Measurements from ENCODE around the gene FCHSD2. TPM values are rescaled to one million over a fixed set of nuclear protein-coding genes. Genes with fewer than 3 reads are reported as not detected.
A peak's percentile ranks its signal among the peaks of the same experiment; 100 is the strongest.

FCHSD2 gene
- total and polyA plus RNA-seq, 2 donors (not counting 1 experiment from before 2014, with no cell fraction given) = 19.5 to 40.6 TPM

DNA sequence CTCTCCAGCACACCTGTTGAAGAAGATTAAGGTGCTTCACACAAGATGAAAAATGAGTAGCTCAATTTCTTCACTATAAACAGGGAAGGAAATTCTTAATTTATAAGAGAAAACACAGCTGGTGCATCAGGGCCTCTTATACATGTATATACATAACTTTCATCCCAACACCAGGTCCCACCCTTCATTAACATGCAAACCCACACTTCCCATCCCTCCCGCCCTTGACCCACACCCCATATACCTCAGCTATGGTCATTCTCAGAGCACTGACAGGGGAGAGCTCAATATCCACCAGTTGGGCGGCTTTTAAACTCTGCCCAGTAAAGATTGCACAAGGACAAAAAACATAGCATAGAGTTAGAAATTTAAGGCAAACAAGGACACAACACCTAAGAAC, 242.1 kb downstream of the FCHSD2 start:
- no peaks in the 10 kb centered on the region for H3K79me2 ChIP-seq (ENCODE audit: control insufficient read depth, insufficient read depth, low read length)
- no peaks in the 10 kb centered on the region for H4K20me1 ChIP-seq (ENCODE audit: control insufficient read depth, extremely low read depth, insufficient read depth, low read length)
- peaks cover 2% of the 10 kb centered on the region for H3K36me3 ChIP-seq (ENCODE audit: control insufficient read depth, insufficient read depth, low read length)
- H2AFZ ChIP-seq (ENCODE audit: low read length) = no peak overlapping the region
- TF ChIP-seq, protein P1, sequence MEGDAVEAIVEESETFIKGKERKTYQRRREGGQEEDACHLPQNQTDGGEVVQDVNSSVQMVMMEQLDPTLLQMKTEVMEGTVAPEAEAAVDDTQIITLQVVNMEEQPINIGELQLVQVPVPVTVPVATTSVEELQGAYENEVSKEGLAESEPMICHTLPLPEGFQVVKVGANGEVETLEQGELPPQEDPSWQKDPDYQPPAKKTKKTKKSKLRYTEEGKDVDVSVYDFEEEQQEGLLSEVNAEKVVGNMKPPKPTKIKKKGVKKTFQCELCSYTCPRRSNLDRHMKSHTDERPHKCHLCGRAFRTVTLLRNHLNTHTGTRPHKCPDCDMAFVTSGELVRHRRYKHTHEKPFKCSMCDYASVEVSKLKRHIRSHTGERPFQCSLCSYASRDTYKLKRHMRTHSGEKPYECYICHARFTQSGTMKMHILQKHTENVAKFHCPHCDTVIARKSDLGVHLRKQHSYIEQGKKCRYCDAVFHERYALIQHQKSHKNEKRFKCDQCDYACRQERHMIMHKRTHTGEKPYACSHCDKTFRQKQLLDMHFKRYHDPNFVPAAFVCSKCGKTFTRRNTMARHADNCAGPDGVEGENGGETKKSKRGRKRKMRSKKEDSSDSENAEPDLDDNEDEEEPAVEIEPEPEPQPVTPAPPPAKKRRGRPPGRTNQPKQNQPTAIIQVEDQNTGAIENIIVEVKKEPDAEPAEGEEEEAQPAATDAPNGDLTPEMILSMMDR (conservative IDR thresholded peaks at IDR 0.05 in 1 of 2, IDR thresholded peaks at IDR 0.05 in 1 of 2; ENCODE audit: low read depth in 1 of 2, low read length in 2 of 2) = no peak
- no peak for TF ChIP-seq EZH2 (IDR thresholded peaks at IDR 0.05; ENCODE audit: low read length, missing control alignments)
- no peak overlapping the region for H3K27ac ChIP-seq (ENCODE audit: insufficient read depth, low read length)
- no peaks in the 10 kb centered on the region for H3K27me3 ChIP-seq (ENCODE audit: control insufficient read depth, insufficient read depth, low read length)
- no peak overlapping the region for H3K4me2 ChIP-seq (ENCODE audit: extremely low read depth, insufficient read depth, low read length)
- no peak overlapping the region for H3K4me3 ChIP-seq (replicated peaks in 1 of 4; ENCODE audit: control extremely low read depth in 1 of 4, insufficient read depth in 1 of 4, low read depth in 3 of 4, low read length in 4 of 4)
- no peaks in the 10 kb centered on the region for H3K9me3 ChIP-seq (ENCODE audit: control insufficient read depth, insufficient read depth, low read depth, low read length)
- H3K9ac ChIP-seq (ENCODE audit: insufficient read depth, low read length) = no peak overlapping the region
- H3K4me1 ChIP-seq (ENCODE audit: control insufficient read depth, extremely low read depth, insufficient read depth, low read length) = no peaks in the 10 kb centered on the region
- no peak for DNase-seq (ENCODE audit: low read depth in 2 of 2)

DNA sequence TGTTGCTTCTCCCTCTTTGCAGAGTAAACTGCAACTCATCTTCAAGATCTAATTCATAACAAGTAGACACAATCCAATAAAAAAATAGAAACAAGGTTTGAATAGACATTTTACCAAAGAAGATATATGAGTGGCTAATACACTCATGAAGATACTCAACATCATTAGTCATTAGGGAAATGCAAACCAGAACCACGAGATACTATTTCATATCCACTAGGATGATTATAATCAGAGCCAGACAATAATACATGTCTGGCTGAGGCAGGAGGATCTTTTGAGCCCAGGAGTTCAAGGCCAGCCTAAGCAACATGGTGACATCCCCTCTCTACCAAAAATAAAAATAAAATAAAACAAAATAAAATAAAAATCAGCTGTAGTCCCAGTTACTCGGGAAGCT, 242.9 kb downstream of the FCHSD2 start:
- Histone ChIP-seq H2AFZ (ENCODE audit: low read length) (no peak overlapping the region), H3K27ac (ENCODE audit: insufficient read depth, low read length) (no peak overlapping the region), H3K4me3 (replicated peaks in 1 of 4; ENCODE audit: control extremely low read depth in 1 of 4, insufficient read depth in 1 of 4, low read depth in 3 of 4, low read length in 4 of 4) (no peak overlapping the region), H3K36me3 (ENCODE audit: control insufficient read depth, insufficient read depth, low read length) (peaks cover 2% of the 10 kb centered on the region), H3K4me1 (ENCODE audit: control insufficient read depth, extremely low read depth, insufficient read depth, low read length) (no peaks in the 10 kb centered on the region), H3K4me2 (ENCODE audit: extremely low read depth, insufficient read depth, low read length) (no peak overlapping the region), H3K9me3 (ENCODE audit: control insufficient read depth, insufficient read depth, low read depth, low read length) (no peaks in the 10 kb centered on the region), H3K9ac (ENCODE audit: insufficient read depth, low read length) (no peak overlapping the region), H4K20me1 (ENCODE audit: control insufficient read depth, extremely low read depth, insufficient read depth, low read length) (no peaks in the 10 kb centered on the region), H3K79me2 (ENCODE audit: control insufficient read depth, insufficient read depth, low read length) (no peaks in the 10 kb centered on the region), H3K27me3 (ENCODE audit: control insufficient read depth, insufficient read depth, low read length) (no peaks in the 10 kb centered on the region)
- peak in 1 of 2 donors; percentile 7 for DNase-seq (ENCODE audit: low read depth in 2 of 2)
- TF ChIP-seq, protein P1 (conservative IDR thresholded peaks at IDR 0.05 in 1 of 2, IDR thresholded peaks at IDR 0.05 in 1 of 2; ENCODE audit: low read depth in 1 of 2, low read length in 2 of 2) = no peak
- no peak for TF ChIP-seq EZH2 (IDR thresholded peaks at IDR 0.05; ENCODE audit: low read length, missing control alignments)

DNA sequence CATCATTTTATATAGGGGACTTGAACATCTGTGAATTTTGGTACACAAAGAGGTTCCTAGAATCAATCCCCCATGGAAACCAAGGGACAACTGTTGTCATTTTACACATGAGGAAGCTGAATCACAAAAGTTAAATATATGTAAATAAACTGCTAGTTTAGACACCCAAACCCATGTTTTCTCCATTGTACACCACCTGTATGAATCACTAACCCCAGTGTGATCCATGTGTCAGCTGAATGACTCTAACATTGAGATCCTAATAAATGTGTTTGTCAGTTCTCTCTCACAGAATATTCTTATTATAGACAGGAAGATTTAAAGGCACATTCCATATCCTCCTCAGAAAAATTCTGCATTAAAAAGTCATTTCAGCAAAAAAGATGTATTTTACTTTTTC, 244.6 kb downstream of the FCHSD2 start:
- DNase-seq (ENCODE audit: low read depth in 2 of 2) = no peak
- H3K4me2 ChIP-seq (ENCODE audit: extremely low read depth, insufficient read depth, low read length) = no peak overlapping the region

More for the DNA sequence above, 244.6 kb downstream of the FCHSD2 start:
- no peak overlapping the region for H2AFZ ChIP-seq (ENCODE audit: low read length)
- no peaks in the 10 kb centered on the region for H3K4me1 ChIP-seq (ENCODE audit: control insufficient read depth, extremely low read depth, insufficient read depth, low read length)
- no peaks in the 10 kb centered on the region for H3K9me3 ChIP-seq (ENCODE audit: control insufficient read depth, insufficient read depth, low read depth, low read length)
- peaks cover 2% of the 10 kb centered on the region for H3K36me3 ChIP-seq (ENCODE audit: control insufficient read depth, insufficient read depth, low read length)
- no peaks in the 10 kb centered on the region for H4K20me1 ChIP-seq (ENCODE audit: control insufficient read depth, extremely low read depth, insufficient read depth, low read length)
- H3K9ac ChIP-seq (ENCODE audit: insufficient read depth, low read length) = no peak overlapping the region
- H3K4me3 ChIP-seq (replicated peaks in 1 of 4; ENCODE audit: control extremely low read depth in 1 of 4, insufficient read depth in 1 of 4, low read depth in 3 of 4, low read length in 4 of 4) = no peak overlapping the region
- H3K27ac ChIP-seq (ENCODE audit: insufficient read depth, low read length) = no peak overlapping the region
- H3K27me3 ChIP-seq (ENCODE audit: control insufficient read depth, insufficient read depth, low read length) = no peaks in the 10 kb centered on the region
- TF ChIP-seq, protein P1 (conservative IDR thresholded peaks at IDR 0.05 in 1 of 2, IDR thresholded peaks at IDR 0.05 in 1 of 2; ENCODE audit: low read depth in 1 of 2, low read length in 2 of 2) = no peak
- no peak for TF ChIP-seq EZH2 (IDR thresholded peaks at IDR 0.05; ENCODE audit: low read length, missing control alignments)
- no peaks in the 10 kb centered on the region for H3K79me2 ChIP-seq (ENCODE audit: control insufficient read depth, insufficient read depth, low read length)
